Vagina (tissue), 2 donors: ENCODE data around the gene TYMS.

Experiments
- CTCF ChIP-seq, 3 experiments: fragments of 450-650 bp in 2 of 3; fragments of 200-600 bp in 1 of 3; sonication (generic) in 1 of 3; IDR thresholded peaks; one replicate each; pipeline ENCODE4 v1.5.1; 2017 to 2019; ENCODE audit warnings: antibody characterized with exemption in 3 of 3, mild to moderate bottlenecking in 2 of 3, moderate library complexity in 2 of 3
- POLR2AphosphoS5 ChIP-seq, 2 donors: sonication (generic); formaldehyde crosslinking; IDR thresholded peaks; one replicate each; pipeline ENCODE4 v1.9.0; 2017; ENCODE audit warnings: antibody characterized with exemption in 2 of 2, mild to moderate bottlenecking in 2 of 2, low read depth in 1 of 2; ENCODE audit not compliant: insufficient read depth in 1 of 2

DNA sequence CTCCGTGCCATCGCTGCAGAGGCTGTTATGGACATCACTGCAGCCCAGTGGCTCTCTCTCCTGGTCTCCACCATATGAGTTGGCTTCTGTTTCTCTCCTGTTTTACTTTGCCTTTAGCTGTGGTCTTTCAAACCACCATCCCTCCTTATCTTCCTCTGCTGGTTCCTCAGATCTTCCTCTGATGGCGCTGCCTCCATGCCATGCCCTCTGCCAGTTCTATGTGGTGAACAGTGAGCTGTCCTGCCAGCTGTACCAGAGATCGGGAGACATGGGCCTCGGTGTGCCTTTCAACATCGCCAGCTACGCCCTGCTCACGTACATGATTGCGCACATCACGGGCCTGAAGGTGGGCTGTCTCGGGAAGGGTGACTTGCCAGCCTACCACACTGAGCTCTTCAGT is 13.1 kb downstream of the TYMS start:
- no peak for TF ChIP-seq CTCF (IDR thresholded peaks at IDR 0.05)
- TF ChIP-seq POLR2AphosphoS5 (IDR thresholded peaks at IDR 0.05; ENCODE audit: insufficient read depth in 1 of 2, low read depth in 1 of 2), result no peak
